K562 (cell line): Measurements from ENCODE around the gene PLAC9. TPM values are rescaled to one million over a fixed set of nuclear protein-coding genes. Genes with fewer than 3 reads are reported as not detected.

Source experiments
- ATAC-seq: fragments of 200-7000 bp; cut with Tn5 transposase; 3 replicates; pipeline ENCODE4 v1.9.1; 2020; ENCODE audit warnings: moderate library complexity
- BruUV-seq: library from RNA; stranded (reverse); fragments of 400-500 nt; replicated peaks from 2 replicates; lab custom pipeline; 2021; lab: Mats Ljungman, UMichigan
- CTCF ChIA-PET: fragments of 300-600 bp; formaldehyde crosslinking; extraction: SDS; loops from one replicate; lab custom pipeline; 2021; ENCODE audit warnings: low intra/inter-chr PET ratio; lab: Yijun Ruan, JAX
- POLR2A ChIA-PET: fragments of 300-600, 350-650 bp; sonication (Branson Sonifier 250); formaldehyde crosslinking; extraction: SDS; loops from one replicate; lab custom pipeline; 2021; ENCODE audit warnings: antibody characterized with exemption, inconsistent platforms; lab: Yijun Ruan, JAX
- DNase-seq, 4 experiments: peaks; one replicate each; pipeline versions ENCODE4 v3.0.0 to v3.0.0-alpha.2; 2011 to 2018; ENCODE audit warnings: low spot score in 3 of 4, mixed read lengths in 3 of 4; ENCODE audit errors: extremely low read depth in 1 of 4
- FAIRE-seq: peaks from 2 replicates; lab custom pipeline; 2011; peaks lifted over from hg19 to GRCh38; lab: Jason Lieb, UNC
- H2AFZ ChIP-seq: 2 replicates; pipeline ENCODE4 v1.6.0; 2011; ENCODE audit warnings: low read depth, low read length, control low read depth, inconsistent platforms
- H3K27ac ChIP-seq: fragments of 200-600 bp; 3 replicates; pipeline ENCODE4 v1.8.0; 2011; ENCODE audit warnings: low read depth, mild to moderate bottlenecking, control low read depth, inconsistent platforms, low read length, moderate library complexity, mixed read lengths; ENCODE audit errors: extremely low read depth
- H3K27me3 ChIP-seq, 2 experiments: fragments of 300-600 bp in 1 of 2; 2 replicates in 1 of 2; 3 replicates in 1 of 2; pipeline versions ENCODE4 v1.6.0 to v1.8.0; 2011; ENCODE audit warnings: inconsistent platforms in 2 of 2, low read length in 2 of 2, mild to moderate bottlenecking in 1 of 2, mixed read lengths in 1 of 2, moderate library complexity in 1 of 2; ENCODE audit not compliant: control insufficient read depth in 2 of 2, insufficient read depth in 2 of 2
- H3K36me3 ChIP-seq: fragments of 300-600 bp; 3 replicates; pipeline ENCODE4 v1.8.0; 2011; ENCODE audit warnings: mild to moderate bottlenecking, low read length, inconsistent platforms; ENCODE audit not compliant: control insufficient read depth, insufficient read depth
- H3K4me1 ChIP-seq, 2 experiments: fragments of 200-600 bp in 1 of 2; replicated peaks in 1 of 2; 2 replicates in 1 of 2; 3 replicates in 1 of 2; pipeline versions ENCODE4 v1.5.1 to v1.8.0; 2011; ENCODE audit warnings: inconsistent platforms in 2 of 2, low read length in 2 of 2, mild to moderate bottlenecking in 1 of 2, mixed read lengths in 1 of 2, moderate library complexity in 1 of 2; ENCODE audit not compliant: control insufficient read depth in 2 of 2, insufficient read depth in 2 of 2
- H3K4me2 ChIP-seq: 2 replicates; pipeline ENCODE4 v1.6.1; 2011; ENCODE audit warnings: low read length, control low read depth, inconsistent platforms, mixed read lengths; ENCODE audit not compliant: insufficient read depth
- H3K4me3 ChIP-seq: fragments of 200-600 bp; sonication (generic), shearing (Covaris generic); 2 replicates; pipeline ENCODE4 v1.5.1; 2016; ENCODE audit warnings: control low read depth, inconsistent platforms
- H3K79me2 ChIP-seq: fragments of 200-600 bp; 3 replicates; pipeline ENCODE4 v1.8.0; 2011; ENCODE audit warnings: low read length, inconsistent platforms; ENCODE audit not compliant: control insufficient read depth, insufficient read depth
- H3K9ac ChIP-seq, 2 experiments: 2 replicates each; pipeline versions ENCODE4 v1.6.0 to v1.6.1; 2011; ENCODE audit warnings: low read depth in 2 of 2, low read length in 2 of 2, control low read depth in 1 of 2, inconsistent platforms in 1 of 2, mild to moderate bottlenecking in 1 of 2, mixed read lengths in 1 of 2; ENCODE audit not compliant: insufficient read depth in 1 of 2
- H3K9me1 ChIP-seq: one replicate; pipeline ENCODE4 v1.6.0; 2011; ENCODE audit warnings: inconsistent platforms, mild to moderate bottlenecking, low read length, moderate library complexity; ENCODE audit not compliant: control insufficient read depth, insufficient read depth
- H3K9me3 ChIP-seq: replicated peaks from 2 replicates; pipeline ENCODE4 v1.5.1; 2011; ENCODE audit warnings: low read depth, low read length, inconsistent platforms; ENCODE audit not compliant: control insufficient read depth, insufficient read depth
- H4K20me1 ChIP-seq: replicated peaks from 2 replicates; pipeline ENCODE4 v1.6.1; 2011; ENCODE audit warnings: low read length, inconsistent platforms, mixed read lengths; ENCODE audit not compliant: control insufficient read depth, insufficient read depth
- ESRRB ChIP-seq: fragments of 250-450 bp; sonication (Bioruptor Pico); IDR thresholded peaks from 2 replicates; pipeline ENCODE4 v1.5.0; 2020; ENCODE audit warnings: mild to moderate bottlenecking, moderate library complexity, borderline replicate concordance
- FOS ChIP-seq: IDR thresholded peaks from 3 replicates; pipeline ENCODE4 v1.6.1; 2011; ENCODE audit not compliant: insufficient read length; ENCODE audit errors: extremely low read depth
- SAP30 ChIP-seq: fragments of 200-600 bp; sonication (generic); IDR thresholded peaks from 2 replicates; pipeline ENCODE4 v1.6.1; 2012; ENCODE audit warnings: borderline replicate concordance, low read depth, mild to moderate bottlenecking, moderate library complexity, low read length, control low read depth, inconsistent platforms; ENCODE audit not compliant: insufficient read depth, poor library complexity, severe bottlenecking
- ZC3H11A ChIP-seq: IDR thresholded peaks from 2 replicates; pipeline ENCODE4 v1.6.1; 2012; ENCODE audit warnings: low read depth, low read length, improper control_type of control experiment
- WGBS: fragments of 100-300 bp; shearing (Covaris generic); methylation state at CpG from one replicate; pipeline ENCODE4 v1.1.6; 2016; ENCODE audit warnings: low coverage, mixed read lengths; ENCODE audit not compliant: insufficient coverage; ENCODE audit errors: missing lambda C conversion rate; 5-methylcytosine and 5-hydroxymethylcytosine counted together
- in situ Hi-C: fragments of 300-500 bp; cut with MboI; formaldehyde crosslinking; loops from 4 replicates; pipeline ENCODE4 v1.15.0; 2018; ENCODE audit warnings: inconsistent platforms, mixed read lengths
- intact Hi-C: fragments of 100-400 bp; cut with micrococcal nuclease; formaldehyde crosslinking; loops from 2 replicates; pipeline ENCODE4 v1.14.2; 2022
- polyA plus RNA-seq, 8 experiments: library from polyadenylated mRNA; depleted of rRNA in 4 of 8; stranded (reverse) in 5 of 8; unstranded in 3 of 8; fragments of >200 nt; fragmentation: Nextera tagmentation in 2 of 8; fragmentation: Illumina TruSeq in 1 of 8; extraction: Ambion mirVana in 2 of 8; extraction: Trizol in 1 of 8; gene quantifications; 2 replicates each; pipeline versions ENCODE4 v1.2.1 to v1.2.3, GENCODE V29; 2011 to 2014; ENCODE audit warnings: inconsistent platforms in 1 of 8, missing spikeins in 1 of 8
- total RNA-seq, 7 experiments: library from RNA; depleted of rRNA in 6 of 7; stranded (reverse); fragments of >200 nt in 6 of 7; fragmentation: Illumina TruSeq in 2 of 7; extraction: Trizol in 2 of 7; gene quantifications; 2 replicates each; pipeline versions ENCODE4 v1.2.1 to v1.2.3, GENCODE V29; 2011 to 2021; ENCODE audit warnings: low replicate concordance in 1 of 7

Gene PLAC9
- total and polyA plus RNA-seq, 9 of the 15 experiments (the other 6 are each of a cell fraction or from before 2014, with no cell fraction given), result not detected

DNA sequence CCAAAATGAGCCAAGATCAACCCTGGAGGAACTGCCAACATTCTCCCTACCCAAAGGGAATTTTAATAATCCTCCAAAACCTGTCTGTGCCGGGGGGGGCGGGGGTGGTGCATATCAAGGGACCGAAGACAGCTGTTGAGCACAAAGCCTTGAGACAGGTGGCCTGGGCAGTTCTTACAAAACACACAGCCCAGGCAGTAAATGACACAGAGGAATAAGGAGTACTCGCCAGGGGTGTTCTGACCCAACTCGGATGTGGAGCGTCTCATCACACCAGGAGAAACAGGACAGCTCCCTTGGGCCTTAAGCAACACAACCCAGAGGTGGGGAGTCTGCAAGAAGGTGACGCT lies 35.6 kb downstream of the PLAC9 start:
- Histone ChIP-seq H3K36me3 (peaks cover 84% of the 10 kb centered on the region), H3K79me2 (no peaks in the 10 kb centered on the region), H3K9me3 (no peaks in the 10 kb centered on the region), H3K9me1 (peaks cover 11% of the 10 kb centered on the region), H3K4me1 (peaks cover 0 to 17% of the 10 kb centered on the region in 2 experiments; a peak in 3 of 5 replicates), H4K20me1 (peaks cover 13% of the 10 kb centered on the region; the same call in 1 of the 2 replicates), H3K4me3 (no peak overlapping the region), H3K27ac (no peak overlapping the region), H3K4me2 (no peak overlapping the region), H2AFZ (no peak overlapping the region), H3K9ac (no peak overlapping the region), H3K27me3 (no peaks in the 10 kb centered on the region)
- DNase-seq, result no peak
- no peak for ATAC-seq
- ChIA-PET CTCF (no interaction called here), POLR2A (interaction anchor here (0.6 to 1.2 kb wide), 3 partner anchors 8 to 38 kb away, joined by 3 to 4 read pairs (median 3); no protein-coding TSS in a partner anchor)
- in situ Hi-C loops, result no loop called here
- intact Hi-C loops, result no loop called here
- no TSS peak for BruUV-seq
- 100% methylated on average over 5 of the region's 7 CpGs for WGBS
- FAIRE-seq, result no peak
- TF ChIP-seq ESRRB (CRISPR knock-in tag) (no peak), SAP30 (no peak), FOS (no peak), ZC3H11A (no peak)
